PC-9 (cell line): ENCODE results near the gene CD300LB.

Source experiments
- CTCF ChIP-seq: fragments of 200-600 bp; sonication (generic); conservative IDR thresholded peaks from 2 replicates; pipeline ENCODE4 v1.6.1; 2017; ENCODE audit warnings: mixed run types, antibody characterized with exemption, mild to moderate bottlenecking, moderate library complexity
- EZH2 ChIP-seq: fragments of 200-600 bp; sonication (generic); IDR thresholded peaks from 2 replicates; pipeline ENCODE4 v1.8.0; 2017; ENCODE audit warnings: antibody characterized with exemption, low read depth

- TF ChIP-seq EZH2 (no peak), CTCF (no peak)
Measured at GRCh38 chr17:74497471-74497870, 33.8 kb downstream of the CD300LB start.
